Endothelial cell of umbilical vein (primary cell): ENCODE results near the gene HPS4. TPM values are rescaled to one million over a fixed set of nuclear protein-coding genes. Genes with fewer than 3 reads are reported as not detected.
A peak's percentile ranks its signal among the peaks of the same experiment; 100 is the strongest.

Source experiments
- BruUV-seq: library from RNA; stranded (reverse); fragments of 400-500 nt; replicated peaks from 2 replicates; lab custom pipeline; 2021; lab: Mats Ljungman, UMichigan
- CTCF ChIA-PET: fragments of 300-600, 350-600 bp; sonication (Branson Sonifier 250); formaldehyde crosslinking; loops from one replicate; lab custom pipeline; 2021; ENCODE audit warnings: antibody characterized with exemption, inconsistent platforms; lab: Charles Lee
- POLR2A ChIA-PET: fragments of 300-600, 350-600 bp; sonication (Branson Sonifier 250); formaldehyde crosslinking; loops from one replicate; lab custom pipeline; 2021; ENCODE audit warnings: antibody characterized with exemption, inconsistent platforms; lab: Charles Lee
- DNase-seq: peaks from one replicate; pipeline ENCODE4 v3.0.0-alpha.2; 2011; ENCODE audit warnings: low read depth, low spot score
- FAIRE-seq: peaks from 2 replicates; lab custom pipeline; 2011; peaks lifted over from hg19 to GRCh38; lab: Jason Lieb, UNC
- H2AFZ ChIP-seq: 2 replicates; pipeline ENCODE4 v1.6.0; 2012; ENCODE audit warnings: low read depth, low read length, control low read depth, inconsistent platforms
- H3K27ac ChIP-seq: 2 replicates; pipeline ENCODE4 v1.5.1; 2011; ENCODE audit warnings: low read depth, mild to moderate bottlenecking, control low read depth, low read length, moderate library complexity; ENCODE audit not compliant: insufficient read depth
- H3K27me3 ChIP-seq, 2 experiments: 2 replicates each; pipeline versions ENCODE4 v1.6.0 to v1.6.1; 2011; ENCODE audit warnings: low read length in 2 of 2, mixed read lengths in 1 of 2; ENCODE audit not compliant: control insufficient read depth in 2 of 2, insufficient read depth in 2 of 2
- H3K36me3 ChIP-seq, 2 experiments: 2 replicates in 1 of 2; 3 replicates in 1 of 2; pipeline ENCODE4 v1.5.1; 2011; ENCODE audit warnings: low read length in 2 of 2, mild to moderate bottlenecking in 1 of 2, moderate library complexity in 1 of 2; ENCODE audit not compliant: control insufficient read depth in 2 of 2, insufficient read depth in 2 of 2; ENCODE audit errors: extremely low read depth in 1 of 2
- H3K4me1 ChIP-seq: 3 replicates; pipeline ENCODE4 v1.5.1; 2011; ENCODE audit warnings: mild to moderate bottlenecking, low read length; ENCODE audit not compliant: control insufficient read depth, insufficient read depth; ENCODE audit errors: extremely low read depth
- H3K4me2 ChIP-seq: 2 replicates; pipeline ENCODE4 v1.6.1; 2011; ENCODE audit warnings: low read length, control low read depth, mixed read lengths; ENCODE audit not compliant: insufficient read depth
- H3K4me3 ChIP-seq, 3 experiments: fragments of 200-600 bp in 1 of 3; sonication (generic), shearing (Covaris generic) in 1 of 3; replicated peaks in 1 of 3; 2 replicates each; pipeline ENCODE4 v1.5.1; 2011 to 2016; ENCODE audit warnings: control low read depth in 3 of 3, low read length in 3 of 3, mild to moderate bottlenecking in 2 of 3, inconsistent platforms in 1 of 3, low read depth in 1 of 3, moderate library complexity in 1 of 3; ENCODE audit not compliant: insufficient read depth in 1 of 3
- H3K79me2 ChIP-seq: 2 replicates; pipeline ENCODE4 v1.6.0; 2012; ENCODE audit warnings: low read length, inconsistent platforms; ENCODE audit not compliant: control insufficient read depth, insufficient read depth
- H3K9ac ChIP-seq: replicated peaks from 2 replicates; pipeline ENCODE3; 2011; ENCODE audit warnings: low read length, control low read depth; ENCODE audit not compliant: insufficient read depth; ENCODE audit errors: extremely low read depth
- H3K9me1 ChIP-seq: replicated peaks from 3 replicates; pipeline ENCODE4 v1.6.0; 2011; ENCODE audit warnings: mild to moderate bottlenecking, low read length; ENCODE audit not compliant: control insufficient read depth, insufficient read depth; ENCODE audit errors: extremely low read depth
- H3K9me3 ChIP-seq: replicated peaks from 2 replicates; pipeline ENCODE4 v1.5.1; 2012; ENCODE audit warnings: low read length, inconsistent platforms; ENCODE audit not compliant: control insufficient read depth, insufficient read depth
- H4K20me1 ChIP-seq: replicated peaks from 2 replicates; pipeline ENCODE3; 2011; ENCODE audit warnings: mild to moderate bottlenecking, low read length; ENCODE audit not compliant: control insufficient read depth, insufficient read depth; ENCODE audit errors: extremely low read depth
- EZH2 ChIP-seq: IDR thresholded peaks from 2 replicates; pipeline ENCODE4 v1.6.1; 2012; ENCODE audit warnings: borderline replicate concordance, low read depth, mild to moderate bottlenecking, moderate library complexity, low read length, inconsistent platforms; ENCODE audit not compliant: severe bottlenecking
- GATA2 ChIP-seq: IDR thresholded peaks from 2 replicates; pipeline ENCODE4 v1.7.0; 2011; ENCODE audit warnings: low read depth, mild to moderate bottlenecking, moderate library complexity, mixed read lengths, low read length; ENCODE audit not compliant: insufficient read length, insufficient read depth
- JUN ChIP-seq: IDR thresholded peaks from 2 replicates; pipeline ENCODE4 v1.6.1; 2011; ENCODE audit warnings: borderline replicate concordance, low read depth; ENCODE audit not compliant: insufficient read length, insufficient read depth
- MYC ChIP-seq: IDR thresholded peaks from one replicate; pipeline ENCODE4 v1.6.1; 2011; ENCODE audit warnings: mild to moderate bottlenecking, low read depth, low read length
- POLR2A ChIP-seq: IDR thresholded peaks from 2 replicates; pipeline ENCODE4 v1.6.1; 2012; ENCODE audit warnings: low read depth, mild to moderate bottlenecking, control low read depth, low read length
- POLR2AphosphoS5 ChIP-seq: IDR thresholded peaks from 2 replicates; pipeline ENCODE4 v1.6.1; 2012; ENCODE audit warnings: low read depth, mild to moderate bottlenecking, control low read depth, low read length, moderate library complexity; ENCODE audit not compliant: insufficient read depth
- dilution Hi-C: fragments of 300-500 bp; cut with MboI; formaldehyde crosslinking; loops from one replicate; pipeline ENCODE4 v1.15.0; 2019; ENCODE audit warnings: low sequenced_read_pairs; ENCODE audit not compliant: extremely low pct_ligation_motif_present
- intact Hi-C: fragments of 100-400 bp; cut with micrococcal nuclease; formaldehyde crosslinking; loops from one replicate; pipeline ENCODE4 v1.10.0; 2022
- polyA plus RNA-seq, 4 experiments: library from polyadenylated mRNA; depleted of rRNA in 3 of 4; stranded (reverse) in 3 of 4; unstranded in 1 of 4; fragments of >200 nt; gene quantifications; 2 replicates each; pipeline versions ENCODE4 v1.2.1 to v1.2.3, GENCODE V29; 2011 to 2012; ENCODE audit warnings: missing spikeins in 1 of 4
- total RNA-seq: library from RNA; stranded (reverse); gene quantifications from 2 replicates; pipeline ENCODE4 v1.2.3, GENCODE V29; 2021
- TF ChIP-seq, protein P1 (sequence below), 2 donors: IDR thresholded peaks; 1 replicate in 1 of 2; 2 replicates in 1 of 2; pipeline ENCODE4 v1.5.1; 2011; ENCODE audit warnings: low read length in 2 of 2, mild to moderate bottlenecking in 2 of 2, moderate library complexity in 2 of 2, control low read depth in 1 of 2, inconsistent platforms in 1 of 2, low read depth in 1 of 2; ENCODE audit not compliant: insufficient read depth in 1 of 2; ENCODE audit errors: extremely low read depth in 1 of 2
- TF ChIP-seq, protein P2 (sequence below): IDR thresholded peaks from 2 replicates; pipeline ENCODE4 v1.6.1; 2011; ENCODE audit not compliant: insufficient read depth, insufficient read length

HPS4 gene
- total and polyA plus RNA-seq, 2 donors (not counting 3 experiments of a cell fraction or from before 2014, with no cell fraction given) = 28.4 to 29.7 TPM

DNA sequence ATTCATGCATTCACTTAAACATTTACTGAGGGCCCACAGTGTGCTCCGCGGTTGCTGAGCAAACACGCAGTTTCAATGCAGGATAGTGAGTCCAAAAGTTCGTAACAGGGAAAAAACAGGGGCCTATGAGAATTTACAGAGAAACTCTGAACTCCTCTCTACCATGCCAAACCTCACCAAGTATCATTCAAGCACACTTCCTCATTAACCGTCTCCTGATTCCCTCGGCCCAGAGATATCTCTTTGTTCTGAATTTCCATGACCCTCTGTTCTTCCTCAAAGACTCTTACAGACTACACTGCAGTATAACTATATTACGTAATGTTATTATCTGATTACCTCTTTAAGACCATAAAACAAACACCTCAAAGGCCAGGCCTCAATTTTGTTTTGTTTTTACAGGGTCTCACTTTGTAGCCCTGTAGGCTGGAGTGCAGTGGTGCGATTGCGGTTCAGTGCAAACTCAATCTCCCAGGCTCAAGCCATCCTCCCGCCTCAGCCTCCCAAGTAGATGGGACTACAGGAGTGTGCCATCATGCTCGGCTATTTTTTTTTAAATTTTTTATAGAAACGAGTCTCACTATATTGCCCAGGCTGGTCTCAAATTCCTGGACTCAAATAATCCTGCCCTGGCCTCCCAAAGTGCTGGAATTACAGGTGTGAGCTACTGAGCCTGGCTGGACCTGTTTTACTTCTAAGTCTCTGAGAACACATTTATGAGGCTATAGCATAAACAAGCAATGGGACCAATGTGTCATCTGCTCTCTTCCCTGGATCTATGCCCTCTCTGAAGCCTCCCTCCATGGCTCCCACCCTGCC lies 3.6 kb downstream of the HPS4 start:
- no peaks in the 10 kb centered on the region for H3K9me3 ChIP-seq
- intact Hi-C loops = no loop called here
- no peak for DNase-seq
- H3K27me3 ChIP-seq = no peaks in the 10 kb centered on the region
- FAIRE-seq = no peak
- peaks cover 5 to 11% of the 10 kb centered on the region in 2 experiments for H3K36me3 ChIP-seq
- CTCF ChIA-PET = interaction anchor here (0.8 to 1.4 kb wide), 3 partner anchors 16 to 175 kb away, joined by 3 to 4 read pairs (median 3); no protein-coding TSS in a partner anchor
- BruUV-seq = no TSS peak
- H3K79me2 ChIP-seq = peaks cover 33% of the 10 kb centered on the region
- H3K4me1 ChIP-seq = peaks cover 22% of the 10 kb centered on the region
- H3K27ac ChIP-seq = no peak overlapping the region
- no peak overlapping the region for H3K4me2 ChIP-seq
- POLR2A ChIA-PET = no interaction called here
- TF ChIP-seq GATA2 (no peak), POLR2AphosphoS5 (no peak), POLR2A (no peak), MYC (no peak), EZH2 (no peak), JUN (no peak)
- TF ChIP-seq, protein P1, sequence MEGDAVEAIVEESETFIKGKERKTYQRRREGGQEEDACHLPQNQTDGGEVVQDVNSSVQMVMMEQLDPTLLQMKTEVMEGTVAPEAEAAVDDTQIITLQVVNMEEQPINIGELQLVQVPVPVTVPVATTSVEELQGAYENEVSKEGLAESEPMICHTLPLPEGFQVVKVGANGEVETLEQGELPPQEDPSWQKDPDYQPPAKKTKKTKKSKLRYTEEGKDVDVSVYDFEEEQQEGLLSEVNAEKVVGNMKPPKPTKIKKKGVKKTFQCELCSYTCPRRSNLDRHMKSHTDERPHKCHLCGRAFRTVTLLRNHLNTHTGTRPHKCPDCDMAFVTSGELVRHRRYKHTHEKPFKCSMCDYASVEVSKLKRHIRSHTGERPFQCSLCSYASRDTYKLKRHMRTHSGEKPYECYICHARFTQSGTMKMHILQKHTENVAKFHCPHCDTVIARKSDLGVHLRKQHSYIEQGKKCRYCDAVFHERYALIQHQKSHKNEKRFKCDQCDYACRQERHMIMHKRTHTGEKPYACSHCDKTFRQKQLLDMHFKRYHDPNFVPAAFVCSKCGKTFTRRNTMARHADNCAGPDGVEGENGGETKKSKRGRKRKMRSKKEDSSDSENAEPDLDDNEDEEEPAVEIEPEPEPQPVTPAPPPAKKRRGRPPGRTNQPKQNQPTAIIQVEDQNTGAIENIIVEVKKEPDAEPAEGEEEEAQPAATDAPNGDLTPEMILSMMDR (IDR thresholded peaks at IDR 0.05; ENCODE audit: extremely low read depth in 1 of 2, insufficient read depth in 1 of 2, low read depth in 1 of 2, low read length in 2 of 2) = no peak
- TF ChIP-seq, protein P2, sequence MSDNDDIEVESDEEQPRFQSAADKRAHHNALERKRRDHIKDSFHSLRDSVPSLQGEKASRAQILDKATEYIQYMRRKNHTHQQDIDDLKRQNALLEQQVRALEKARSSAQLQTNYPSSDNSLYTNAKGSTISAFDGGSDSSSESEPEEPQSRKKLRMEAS = no peak
- dilution Hi-C loops = no loop called here
- no peaks in the 10 kb centered on the region for H3K9me1 ChIP-seq
- no peak overlapping the region for H3K9ac ChIP-seq
- no peak overlapping the region for H3K4me3 ChIP-seq
- H4K20me1 ChIP-seq = no peaks in the 10 kb centered on the region
- peak overlapping the region; percentile 11 for H2AFZ ChIP-seq
